GM12801 (cell line): ENCODE data around the gene GPR137B.

Source experiments
- TF ChIP-seq, protein P1 (sequence below): IDR thresholded peaks from one replicate; pipeline ENCODE4 v1.5.1; 2011; ENCODE audit warnings: control low read depth; ENCODE audit not compliant: insufficient read length; ENCODE audit errors: extremely low read depth

Gene GPR137B, protein sequence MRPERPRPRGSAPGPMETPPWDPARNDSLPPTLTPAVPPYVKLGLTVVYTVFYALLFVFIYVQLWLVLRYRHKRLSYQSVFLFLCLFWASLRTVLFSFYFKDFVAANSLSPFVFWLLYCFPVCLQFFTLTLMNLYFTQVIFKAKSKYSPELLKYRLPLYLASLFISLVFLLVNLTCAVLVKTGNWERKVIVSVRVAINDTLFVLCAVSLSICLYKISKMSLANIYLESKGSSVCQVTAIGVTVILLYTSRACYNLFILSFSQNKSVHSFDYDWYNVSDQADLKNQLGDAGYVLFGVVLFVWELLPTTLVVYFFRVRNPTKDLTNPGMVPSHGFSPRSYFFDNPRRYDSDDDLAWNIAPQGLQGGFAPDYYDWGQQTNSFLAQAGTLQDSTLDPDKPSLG

GRCh38 chr1:236142253-236143103 lies at the start of gene GPR137B:
TSS of gene GPR137B (plus strand) at chr1:236142539. CDS start at chr1:236142623, 84 bp downstream.
- TF ChIP-seq, protein P1, sequence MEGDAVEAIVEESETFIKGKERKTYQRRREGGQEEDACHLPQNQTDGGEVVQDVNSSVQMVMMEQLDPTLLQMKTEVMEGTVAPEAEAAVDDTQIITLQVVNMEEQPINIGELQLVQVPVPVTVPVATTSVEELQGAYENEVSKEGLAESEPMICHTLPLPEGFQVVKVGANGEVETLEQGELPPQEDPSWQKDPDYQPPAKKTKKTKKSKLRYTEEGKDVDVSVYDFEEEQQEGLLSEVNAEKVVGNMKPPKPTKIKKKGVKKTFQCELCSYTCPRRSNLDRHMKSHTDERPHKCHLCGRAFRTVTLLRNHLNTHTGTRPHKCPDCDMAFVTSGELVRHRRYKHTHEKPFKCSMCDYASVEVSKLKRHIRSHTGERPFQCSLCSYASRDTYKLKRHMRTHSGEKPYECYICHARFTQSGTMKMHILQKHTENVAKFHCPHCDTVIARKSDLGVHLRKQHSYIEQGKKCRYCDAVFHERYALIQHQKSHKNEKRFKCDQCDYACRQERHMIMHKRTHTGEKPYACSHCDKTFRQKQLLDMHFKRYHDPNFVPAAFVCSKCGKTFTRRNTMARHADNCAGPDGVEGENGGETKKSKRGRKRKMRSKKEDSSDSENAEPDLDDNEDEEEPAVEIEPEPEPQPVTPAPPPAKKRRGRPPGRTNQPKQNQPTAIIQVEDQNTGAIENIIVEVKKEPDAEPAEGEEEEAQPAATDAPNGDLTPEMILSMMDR = no peak

- TF ChIP-seq, protein P1 = no peak
Observed at GRCh38 chr1:236092899-236093298, 49.4 kb upstream of the GPR137B start.

- TF ChIP-seq, protein P1 = no peak
Observed at GRCh38 chr1:236095705-236096520, 46.4 kb upstream of the GPR137B start.

- TF ChIP-seq, protein P1 = no peak
Observed at GRCh38 chr1:236098267-236098666, 44.1 kb upstream of the GPR137B start.

DNA sequence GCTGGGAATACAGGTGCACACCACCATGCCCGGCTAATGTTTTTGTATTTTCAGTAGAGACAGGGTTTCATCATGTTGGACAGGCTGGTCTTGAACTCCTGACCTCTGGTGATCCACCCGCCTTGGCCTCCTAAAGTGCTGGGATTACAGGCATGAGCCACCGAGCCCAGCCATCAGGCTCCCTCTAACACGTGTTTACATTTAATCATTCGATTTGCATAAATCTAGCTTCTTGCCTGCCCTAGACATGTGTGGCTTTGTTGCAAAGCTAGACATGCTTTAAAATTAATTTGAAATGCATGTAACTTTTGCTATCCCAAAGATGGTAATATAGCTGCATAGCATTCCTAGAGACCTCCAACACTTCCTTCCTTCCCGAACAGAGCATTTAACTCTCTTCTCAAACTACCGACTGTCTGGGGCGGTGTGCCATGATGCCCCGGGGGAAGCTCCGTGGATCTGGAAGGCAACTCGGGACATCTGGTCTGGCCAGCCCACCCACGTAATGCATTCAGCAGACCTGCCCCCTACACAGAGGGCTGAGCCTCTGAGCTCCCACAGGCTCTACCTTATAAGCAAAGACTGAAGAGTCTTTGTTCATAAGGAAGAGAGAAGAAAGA lies 42.9 kb upstream of the GPR137B start:
- TF ChIP-seq, protein P1 = no peak

GRCh38 chr1:236100799-236101198 lies 41.5 kb upstream of the GPR137B start:
- TF ChIP-seq, protein P1 = no peak
